Activated naive CD4-positive, alpha-beta T cell treated with Interleukin-2 at 50 U/mL for 16 hours (primary cell): ENCODE results near the gene ACCSL.

Source experiments
- DNase-seq: peaks from one replicate; pipeline ENCODE4 v3.0.0-alpha.2; 2020

Gene ACCSL

DNA sequence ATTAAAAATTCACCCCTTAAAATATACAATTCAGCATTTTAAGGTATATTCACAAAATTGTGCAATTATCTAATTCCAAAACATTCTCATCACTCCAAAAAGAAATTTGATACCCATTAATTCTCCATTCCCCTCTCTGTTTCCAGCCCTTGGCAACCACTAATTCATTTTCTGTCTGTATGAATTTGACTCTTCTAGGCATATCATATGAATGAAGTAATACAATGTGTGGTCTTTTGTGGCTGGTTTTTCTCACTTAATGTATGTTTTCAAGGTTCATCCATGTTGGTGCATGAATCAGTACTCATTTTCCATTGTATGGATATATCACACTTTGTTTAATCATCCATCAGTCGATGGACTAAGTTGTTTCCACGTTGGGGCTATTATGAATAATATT is 29.0 kb upstream of the ACCSL start:
- no peak for DNase-seq

DNA sequence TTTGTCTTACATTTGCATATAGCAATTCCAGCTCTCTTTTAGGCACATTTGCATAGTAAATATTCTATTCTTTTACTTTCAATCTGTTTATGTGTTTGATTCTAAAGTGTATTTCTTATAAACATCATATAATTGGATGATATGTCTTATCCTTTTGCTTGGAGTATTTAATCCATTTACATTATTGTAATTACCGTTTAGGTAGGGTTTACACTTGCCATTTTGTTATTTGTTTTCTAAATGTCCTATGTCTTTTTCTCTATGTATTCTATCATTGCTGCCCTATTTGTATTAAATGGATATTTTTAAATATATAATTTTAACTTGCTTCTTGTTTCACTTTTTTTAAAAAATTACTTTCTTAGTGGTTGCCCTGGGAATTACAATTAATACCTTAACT is 22.8 kb upstream of the ACCSL start:
- DNase-seq = no peak

DNA sequence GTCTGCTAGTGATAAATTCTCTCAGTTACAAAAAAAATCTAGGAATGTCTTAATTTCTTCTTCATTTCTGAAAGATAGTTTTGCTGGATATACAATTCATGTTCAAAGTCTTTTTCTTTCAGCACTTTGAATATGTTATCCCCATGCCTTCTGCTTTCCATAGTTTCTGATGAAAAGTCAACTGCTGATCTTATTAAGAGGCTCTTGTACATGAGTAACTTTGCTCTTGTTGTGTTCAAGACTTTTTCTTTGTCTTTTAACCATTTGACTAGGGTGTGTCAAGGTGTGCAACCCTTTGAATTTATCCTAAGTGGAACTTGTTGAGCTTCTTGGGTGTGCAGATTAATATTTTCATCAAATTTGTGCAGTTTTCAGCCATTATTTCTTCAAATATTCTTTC is 22.1 kb upstream of the ACCSL start:
- no peak for DNase-seq

GRCh38 chr11:44028401-44028800 is 19.4 kb upstream of the ACCSL start:
- DNase-seq = no peak

DNA sequence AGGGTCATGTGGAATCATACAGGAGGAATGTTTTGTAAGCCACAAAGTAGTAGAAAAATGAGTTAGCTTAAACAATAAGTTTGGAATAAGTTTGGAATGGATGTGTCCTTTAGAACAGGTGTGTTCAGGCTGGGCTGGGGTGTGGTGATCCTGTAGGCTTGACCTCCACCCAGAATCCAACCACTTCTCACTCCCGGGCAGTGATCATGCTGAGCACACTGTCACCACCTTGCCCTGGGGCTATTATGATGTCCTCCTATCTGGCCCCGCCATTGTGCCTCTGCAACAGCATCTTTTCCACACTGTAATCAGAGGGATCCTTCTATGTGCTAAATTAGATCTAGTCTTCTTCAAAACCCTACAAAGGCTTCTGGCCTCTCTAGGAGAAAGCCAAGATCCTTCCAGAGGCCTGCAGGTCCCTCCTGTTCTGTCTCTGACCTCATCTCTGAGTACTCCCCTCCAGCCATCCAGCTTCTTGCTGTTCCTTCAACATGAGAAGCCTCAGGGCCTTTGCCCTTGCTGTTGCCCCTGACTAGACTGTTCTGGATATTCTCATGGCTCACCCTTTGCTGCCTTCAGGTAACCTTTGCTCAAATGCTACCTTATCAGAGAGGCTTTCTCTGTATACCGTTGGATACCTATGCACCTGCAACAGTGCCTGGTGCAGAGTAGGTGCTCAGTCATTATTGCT is 18.8 kb upstream of the ACCSL start:
- no peak for DNase-seq

GRCh38 chr11:44029507-44029845 is 18.3 kb upstream of the ACCSL start:
- no peak for DNase-seq

DNA sequence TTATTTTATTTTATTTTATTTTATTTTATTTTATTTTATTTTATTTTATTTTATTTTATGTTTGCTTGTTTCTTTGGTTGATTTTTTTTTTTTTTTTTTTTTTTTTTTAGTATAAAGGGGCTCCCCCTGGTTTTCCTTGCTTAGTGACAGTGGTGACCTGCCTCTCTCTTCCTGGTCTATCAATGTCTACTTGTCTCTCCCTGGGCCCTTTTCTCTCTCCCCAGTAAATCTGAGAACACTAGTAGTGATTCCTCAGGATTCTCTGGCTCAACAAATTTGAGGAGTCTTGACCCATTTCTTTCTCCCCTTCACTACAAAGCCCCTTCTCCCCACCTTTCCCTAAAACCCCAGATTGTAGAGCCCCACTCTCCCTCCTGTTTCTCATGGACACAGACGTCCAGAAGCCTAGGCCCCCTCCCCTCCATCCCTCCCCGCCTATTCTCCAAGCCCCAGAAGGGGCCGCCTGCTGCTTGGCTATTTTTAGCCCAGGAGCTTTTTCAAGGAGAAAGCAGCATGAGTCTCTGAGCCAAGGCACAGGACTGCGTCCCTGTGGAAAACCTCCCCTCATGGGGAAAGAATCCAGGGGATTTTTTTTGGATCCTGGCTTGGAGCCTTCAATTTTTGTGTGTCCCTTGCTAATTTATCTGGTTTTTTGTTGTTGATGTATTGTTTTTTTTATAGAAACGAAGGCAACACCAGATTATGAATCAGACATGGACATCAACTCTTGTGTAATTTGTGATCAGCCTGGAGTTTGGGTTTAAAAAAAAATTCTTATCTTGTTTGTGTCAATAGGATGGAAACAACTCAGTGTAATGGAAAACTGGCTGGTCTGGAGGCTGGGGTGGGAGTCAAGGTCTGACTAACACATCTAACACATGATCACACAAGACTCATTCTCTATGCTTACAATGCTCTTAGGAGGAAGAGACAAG is 17.5 kb upstream of the ACCSL start:
- no peak for DNase-seq

DNA sequence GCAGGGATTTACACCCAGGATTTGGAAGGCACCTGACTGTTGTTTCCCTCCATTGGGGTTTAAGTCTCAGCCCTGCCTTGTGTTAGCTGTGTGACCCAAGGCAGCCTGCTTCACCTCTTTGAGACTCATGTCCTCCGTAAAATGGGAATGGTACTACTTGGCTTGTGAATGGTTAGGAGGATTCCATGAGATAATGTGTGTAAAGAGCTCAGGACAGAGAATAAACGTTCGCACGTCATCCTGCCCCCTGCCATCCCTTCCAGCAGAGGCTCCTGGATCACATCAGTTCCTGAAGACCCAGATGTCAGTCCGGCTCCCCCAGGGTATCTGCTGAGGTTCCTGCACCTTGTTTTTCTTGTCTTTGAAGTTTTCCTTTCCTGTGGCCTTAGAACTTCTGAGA is 16.8 kb upstream of the ACCSL start:
- no peak for DNase-seq

- no peak for DNase-seq
Observed at GRCh38 chr11:44031549-44031948, 16.2 kb upstream of the ACCSL start.

GRCh38 chr11:44032299-44033085 is 15.3 kb upstream of the ACCSL start:
- no peak for DNase-seq

GRCh38 chr11:44033411-44033850 is 14.3 kb upstream of the ACCSL start:
- DNase-seq = no peak

- no peak for DNase-seq
Observed at GRCh38 chr11:44033856-44034255, 13.9 kb upstream of the ACCSL start.

DNA sequence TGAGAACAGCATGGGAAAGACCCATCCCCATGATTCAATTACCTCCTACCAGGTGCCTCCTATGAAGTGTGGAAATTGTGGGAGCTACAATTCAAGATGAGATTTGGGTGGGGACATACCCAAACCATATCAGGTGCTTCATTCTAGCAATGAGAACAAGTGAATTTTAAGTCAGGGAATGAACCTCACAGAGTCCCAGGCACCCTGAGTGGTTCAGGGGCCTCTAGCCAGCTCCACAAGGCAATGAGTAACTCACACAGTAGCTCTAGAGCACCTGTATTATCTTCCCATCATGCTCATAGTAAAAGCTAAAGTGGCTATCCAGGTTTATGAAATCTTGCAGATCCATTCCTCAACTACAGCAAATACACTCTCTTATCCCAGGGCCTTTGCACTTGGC is 13.1 kb upstream of the ACCSL start:
- DNase-seq = no peak

GRCh38 chr11:44036811-44037657 is 10.7 kb upstream of the ACCSL start:
- peak; percentile 11 for DNase-seq

GRCh38 chr11:44037658-44037998 is 10.2 kb upstream of the ACCSL start:
- no peak for DNase-seq

DNA sequence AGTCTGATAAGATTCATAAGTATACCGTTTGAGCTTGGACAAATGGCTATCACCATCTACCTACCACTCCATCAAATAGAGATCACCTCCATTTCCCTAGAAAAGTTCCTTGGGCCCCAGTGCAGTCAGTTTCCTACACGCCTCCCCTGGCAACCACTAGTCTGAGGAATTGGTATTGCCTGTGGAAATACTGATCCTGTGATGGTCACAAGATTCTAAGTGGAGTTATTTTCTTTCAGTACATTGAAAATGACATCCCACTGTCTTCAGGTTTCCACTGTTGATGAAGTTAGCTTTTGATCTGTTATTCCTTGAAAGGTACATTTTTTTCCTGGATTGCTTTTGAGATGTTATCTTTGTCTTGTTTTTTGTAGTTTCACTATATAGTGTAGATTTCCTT is 4.6 kb upstream of the ACCSL start:
- DNase-seq = no peak

DNA sequence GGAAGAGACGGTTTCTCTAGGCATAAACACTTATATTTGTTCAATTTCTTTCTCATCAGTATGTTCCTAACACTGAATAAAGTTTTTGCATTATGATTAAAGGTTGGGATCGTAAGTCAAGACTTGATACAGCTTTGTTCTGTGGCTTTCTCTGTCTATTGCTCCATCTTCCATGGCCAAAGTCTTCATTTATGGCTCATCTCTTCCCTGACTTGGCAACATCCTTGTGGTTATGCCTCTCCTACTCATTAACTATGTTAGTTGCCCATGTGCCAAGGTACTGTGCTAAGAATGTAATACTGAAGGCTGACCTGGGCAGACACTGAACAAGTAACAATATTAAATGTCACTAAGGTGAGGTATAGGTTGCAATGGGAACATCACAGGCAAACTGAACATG is 1.6 kb upstream of the ACCSL start:
- DNase-seq = no peak

GRCh38 chr11:44047298-44047697 is 483 bp upstream of the ACCSL start:
- DNase-seq = no peak

DNA sequence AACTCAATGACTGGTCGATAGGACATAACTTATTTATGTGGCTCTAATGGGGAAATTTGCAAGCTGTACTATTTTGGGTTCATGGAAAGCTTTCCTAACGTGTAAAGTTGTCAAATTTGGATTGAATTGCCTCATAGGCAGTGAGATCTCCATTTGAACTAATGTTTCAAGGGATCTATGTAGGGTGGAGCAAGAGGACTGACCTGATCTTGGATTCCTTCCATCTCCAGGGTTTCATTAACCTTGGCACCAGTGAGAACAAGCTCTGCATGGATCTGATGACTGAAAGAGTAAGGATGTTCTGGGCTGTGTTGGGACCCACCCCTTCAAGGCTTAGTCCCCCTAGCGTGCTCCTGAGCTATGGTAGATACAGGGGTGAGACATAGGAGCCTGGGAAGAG is 2.1 kb downstream of the ACCSL start:
- no peak for DNase-seq

DNA sequence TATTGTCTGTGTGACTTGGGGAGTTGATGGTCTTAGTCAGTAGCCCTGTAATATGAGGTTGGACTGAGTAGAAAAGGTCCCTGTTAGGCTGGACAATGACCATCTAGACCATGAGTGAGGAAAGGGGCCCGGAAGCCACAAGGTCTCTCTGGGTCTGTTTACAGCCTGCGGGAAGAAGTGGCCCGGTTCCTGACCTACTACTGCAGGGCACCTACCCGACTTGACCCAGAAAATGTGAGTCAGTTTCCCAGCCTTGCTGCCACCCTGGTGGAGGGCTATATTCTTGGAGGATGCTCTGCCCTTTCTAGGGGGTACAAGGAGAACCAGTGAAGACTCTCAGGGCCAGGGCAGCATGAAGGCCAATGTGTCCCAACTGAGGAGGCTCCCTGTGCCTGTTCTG is 3.4 kb downstream of the ACCSL start:
- no peak for DNase-seq

GRCh38 chr11:44057340-44057739 is 9.6 kb downstream of the ACCSL start:
- DNase-seq = no peak

GRCh38 chr11:44058275-44058674 is 10.5 kb downstream of the ACCSL start:
- DNase-seq = no peak

DNA sequence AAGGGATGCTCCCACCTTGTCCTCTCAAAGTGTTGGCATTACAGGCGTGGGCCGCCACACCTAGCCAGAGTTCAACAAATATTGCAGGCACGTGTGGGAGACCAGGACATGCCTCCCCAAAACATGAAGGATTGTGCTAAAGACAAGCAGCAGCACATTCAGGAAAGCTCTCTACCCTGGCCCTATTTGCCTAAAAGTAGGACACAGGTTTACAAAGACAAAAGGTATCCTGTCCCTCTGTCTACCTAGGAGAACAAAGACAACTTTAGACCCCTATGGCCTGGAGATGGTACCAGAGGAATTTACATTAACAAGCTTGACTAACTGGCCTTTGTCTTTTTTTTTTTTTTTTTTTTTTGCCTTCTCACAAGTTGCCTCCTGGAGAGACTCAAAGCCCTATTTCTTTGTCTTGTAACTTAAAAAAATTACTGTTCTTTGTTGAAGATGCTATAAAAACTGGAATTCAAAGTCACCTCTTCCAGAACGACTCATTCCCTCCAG is 17.4 kb downstream of the ACCSL start:
- DNase-seq = no peak
